HG02623 (cell line): ENCODE measurements around the gene ABCB10.
"Not testable (repeated sequence)": the region's sequence is repeated elsewhere in the genome, so short reads cannot be mapped to it uniquely, and the experiment has no call there.

ENCODE experiments used
- ATAC-seq: cut with Tn5 transposase; IDR thresholded peaks from one replicate; pipeline ENCODE4 v1.9.1; 2021; ENCODE audit warnings: moderate library complexity; ENCODE audit not compliant: unreplicated experiment

The ABCB10 gene

GRCh38 chr1:229479660-229480399 lies 78.7 kb downstream of the ABCB10 start:
- ATAC-seq: peak; percentile 72

- peak; percentile 52 for ATAC-seq
These were observed 79.7 kb downstream of the ABCB10 start for GRCh38 chr1:229478852-229479251.

- ATAC-seq: not testable (repeated sequence)
These were observed 82.6 kb downstream of the ABCB10 start for GRCh38 chr1:229475859-229476258.

- no peak for ATAC-seq
These were observed 84.0 kb downstream of the ABCB10 start for GRCh38 chr1:229474509-229474908.

GRCh38 chr1:229471175-229471574 lies 87.3 kb downstream of the ABCB10 start:
- no peak for ATAC-seq

GRCh38 chr1:229470406-229471043 lies 88.0 kb downstream of the ABCB10 start:
- ATAC-seq: no peak

- no peak for ATAC-seq
These were observed 91.6 kb downstream of the ABCB10 start for GRCh38 chr1:229466887-229467286.
